NB4 (cell line): ENCODE data around the gene RP9.

ENCODE experiments used
- DNase-seq: peaks from one replicate; pipeline ENCODE4 v3.0.0; 2010; ENCODE audit warnings: low read depth
- H3K4me3 ChIP-seq: one replicate; pipeline ENCODE4 v1.5.1; 2011; ENCODE audit warnings: mild to moderate bottlenecking, low read depth, low read length, moderate library complexity
- MAX ChIP-seq: IDR thresholded peaks from 2 replicates; pipeline ENCODE4 v1.6.1; 2011; ENCODE audit warnings: low read depth, low read length
- MYC ChIP-seq: IDR thresholded peaks from 2 replicates; pipeline ENCODE4 v1.6.1; 2011; ENCODE audit warnings: low read depth, low read length
- POLR2A ChIP-seq: IDR thresholded peaks from 2 replicates; pipeline ENCODE4 v1.6.1; 2011; ENCODE audit warnings: mild to moderate bottlenecking; ENCODE audit not compliant: insufficient read length; ENCODE audit errors: extremely low read depth
- TF ChIP-seq, protein P1 (sequence below): IDR thresholded peaks from one replicate; pipeline ENCODE4 v1.5.1; 2012; ENCODE audit warnings: low read depth, low read length

The RP9 gene, protein sequence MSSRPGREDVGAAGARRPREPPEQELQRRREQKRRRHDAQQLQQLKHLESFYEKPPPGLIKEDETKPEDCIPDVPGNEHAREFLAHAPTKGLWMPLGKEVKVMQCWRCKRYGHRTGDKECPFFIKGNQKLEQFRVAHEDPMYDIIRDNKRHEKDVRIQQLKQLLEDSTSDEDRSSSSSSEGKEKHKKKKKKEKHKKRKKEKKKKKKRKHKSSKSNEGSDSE

DNA sequence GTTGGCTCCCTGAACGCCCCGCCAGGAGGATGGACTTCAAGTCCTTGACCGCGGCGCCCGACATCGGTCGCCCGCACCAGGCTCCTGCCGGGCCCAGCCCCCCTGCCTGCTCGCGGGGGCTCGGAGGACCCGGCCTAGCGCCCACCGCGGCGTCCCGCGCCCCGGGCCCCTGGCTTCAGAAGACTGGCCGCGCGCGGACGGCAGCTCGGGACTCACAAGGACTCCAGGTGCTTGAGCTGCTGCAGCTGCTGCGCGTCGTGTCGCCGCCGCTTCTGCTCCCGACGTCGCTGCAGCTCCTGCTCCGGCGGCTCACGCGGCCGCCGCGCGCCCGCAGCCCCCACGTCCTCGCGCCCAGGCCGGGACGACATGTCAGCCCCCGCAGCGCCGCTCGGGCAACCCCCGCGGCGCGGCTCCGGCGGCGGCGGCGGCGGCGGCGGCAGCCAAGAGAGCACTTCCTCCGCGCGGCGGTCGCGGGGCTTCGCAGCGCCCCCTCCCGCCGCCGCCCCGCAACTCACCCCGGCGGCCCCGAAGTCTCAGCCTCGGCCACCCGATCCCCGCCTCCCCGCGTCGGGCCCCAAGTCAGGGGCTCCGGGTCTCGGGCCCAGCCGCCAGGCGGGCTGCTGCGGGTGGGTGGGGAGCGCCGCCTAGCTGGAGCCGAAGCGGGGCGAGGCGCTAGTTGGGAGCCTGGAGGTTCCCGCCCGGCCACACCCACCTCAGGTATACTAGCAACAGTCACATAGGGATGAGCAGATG is at the start of gene RP9:
Gene RP9 (minus strand): TSS at position 400 of the 753 bp plus-strand sequence. CDS start 32 bp downstream, at position 368.
- TF ChIP-seq MAX (peak; percentile 43; the same call in 1 of the 2 replicates), MYC (peak; percentile 57; the same call in 1 of the 2 replicates), POLR2A (peak; percentile 90)
- TF ChIP-seq, protein P1, sequence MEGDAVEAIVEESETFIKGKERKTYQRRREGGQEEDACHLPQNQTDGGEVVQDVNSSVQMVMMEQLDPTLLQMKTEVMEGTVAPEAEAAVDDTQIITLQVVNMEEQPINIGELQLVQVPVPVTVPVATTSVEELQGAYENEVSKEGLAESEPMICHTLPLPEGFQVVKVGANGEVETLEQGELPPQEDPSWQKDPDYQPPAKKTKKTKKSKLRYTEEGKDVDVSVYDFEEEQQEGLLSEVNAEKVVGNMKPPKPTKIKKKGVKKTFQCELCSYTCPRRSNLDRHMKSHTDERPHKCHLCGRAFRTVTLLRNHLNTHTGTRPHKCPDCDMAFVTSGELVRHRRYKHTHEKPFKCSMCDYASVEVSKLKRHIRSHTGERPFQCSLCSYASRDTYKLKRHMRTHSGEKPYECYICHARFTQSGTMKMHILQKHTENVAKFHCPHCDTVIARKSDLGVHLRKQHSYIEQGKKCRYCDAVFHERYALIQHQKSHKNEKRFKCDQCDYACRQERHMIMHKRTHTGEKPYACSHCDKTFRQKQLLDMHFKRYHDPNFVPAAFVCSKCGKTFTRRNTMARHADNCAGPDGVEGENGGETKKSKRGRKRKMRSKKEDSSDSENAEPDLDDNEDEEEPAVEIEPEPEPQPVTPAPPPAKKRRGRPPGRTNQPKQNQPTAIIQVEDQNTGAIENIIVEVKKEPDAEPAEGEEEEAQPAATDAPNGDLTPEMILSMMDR, result peak; percentile 51
- peak within 1 kb of the TSS; percentile 91 for H3K4me3 ChIP-seq
- peak; percentile 93 for DNase-seq

- H3K4me3 ChIP-seq, result no peak overlapping the region
- DNase-seq, result no peak
- TF ChIP-seq MYC (no peak), POLR2A (no peak), MAX (no peak)
- TF ChIP-seq, protein P1, result no peak
These were observed 48.6 kb upstream of the RP9 start for GRCh38 chr7:33157781-33158180.

DNA sequence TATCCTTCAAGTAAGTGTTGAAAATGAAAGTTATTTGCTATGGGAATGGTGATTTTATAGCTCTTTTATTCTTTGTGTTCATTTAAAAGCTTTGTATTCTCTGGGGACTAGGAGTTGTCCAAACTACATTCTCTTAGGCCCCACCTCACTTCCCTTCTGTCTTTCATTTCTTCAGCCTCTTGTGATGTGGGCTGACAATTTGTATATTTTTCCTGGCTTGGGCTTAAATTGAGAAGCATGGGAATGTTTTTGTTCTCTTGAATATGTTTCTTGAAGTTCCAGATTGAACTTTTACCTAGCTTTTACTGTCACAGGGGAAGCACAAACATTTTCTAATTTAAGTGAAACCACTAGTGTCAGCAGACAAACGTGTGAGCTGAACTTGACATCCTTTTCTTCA is 48.1 kb upstream of the RP9 start:
- H3K4me3 ChIP-seq, result no peak overlapping the region
- no peak for TF ChIP-seq POLR2A
- TF ChIP-seq MAX, result no peak
- no peak for TF ChIP-seq MYC
- DNase-seq, result no peak

- no peak for TF ChIP-seq MAX
- TF ChIP-seq MYC, result no peak
- TF ChIP-seq POLR2A, result no peak
- TF ChIP-seq, protein P1, result no peak
- no peak overlapping the region for H3K4me3 ChIP-seq
- DNase-seq, result no peak
These were observed 47.2 kb upstream of the RP9 start for GRCh38 chr7:33156441-33156840.

DNA sequence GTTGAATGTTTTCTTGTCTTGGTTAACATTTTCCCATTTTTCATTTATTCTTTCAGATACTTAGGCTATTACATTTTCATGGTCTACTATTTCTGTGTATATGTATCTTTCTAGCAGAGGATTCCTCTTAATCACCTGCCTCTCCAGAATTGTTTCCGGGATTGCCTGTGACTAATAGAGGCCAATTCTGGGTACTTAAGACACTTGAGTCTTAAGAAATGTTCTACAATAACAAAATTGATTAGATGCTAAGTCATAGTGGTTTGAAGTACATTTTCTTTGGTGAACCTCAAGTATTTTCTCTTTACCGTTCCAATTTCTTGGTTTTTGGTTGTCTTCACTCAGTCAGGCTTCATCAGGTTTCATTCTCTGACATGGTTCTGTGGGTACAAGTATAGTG is 46.6 kb upstream of the RP9 start:
- DNase-seq, result no peak
- TF ChIP-seq, protein P1, result no peak
- TF ChIP-seq MAX (no peak), POLR2A (no peak), MYC (no peak)
- no peak overlapping the region for H3K4me3 ChIP-seq

DNA sequence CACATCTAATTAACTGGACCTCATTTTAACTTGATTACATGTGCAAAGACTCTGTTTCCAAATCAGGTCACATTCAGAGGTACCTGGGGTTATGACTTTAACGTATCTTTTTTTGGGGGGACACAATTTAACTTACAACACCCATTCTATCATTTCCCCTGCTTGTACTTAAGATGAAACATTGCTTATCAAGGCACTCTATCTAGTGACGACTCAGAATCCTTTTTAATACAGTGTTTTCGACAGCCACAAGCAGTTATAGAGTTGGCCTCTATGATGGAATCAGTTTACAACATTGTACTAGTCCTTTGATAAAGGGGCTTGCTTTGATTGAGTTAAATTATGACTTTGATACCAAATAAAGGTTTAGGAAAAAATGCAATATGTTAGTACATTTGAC is 42.9 kb upstream of the RP9 start:
- H3K4me3 ChIP-seq, result no peak overlapping the region
- TF ChIP-seq MAX (no peak), MYC (no peak), POLR2A (no peak)
- TF ChIP-seq, protein P1, result no peak
- DNase-seq, result no peak
